Measurements from ENCODE around the gene INCA1. TPM values are rescaled to one million over a fixed set of nuclear protein-coding genes. Genes with fewer than 3 reads are reported as not detected.
A peak's percentile ranks its signal among the peaks of the same experiment; 100 is the strongest.

INCA1 gene
- polyA plus RNA-seq, 3 donors, result 0.38 to 0.52 (median 0.44) TPM

GRCh38 chr17:4950075-4950745 lies 47.1 kb downstream of the INCA1 start:
- Histone ChIP-seq H3K79me2 (ENCODE audit: insufficient read depth, low read length) (peaks cover 40% of the 10 kb centered on the region), H2AFZ (ENCODE audit: insufficient read depth, low read depth, low read length, poor library complexity, severe bottlenecking) (peak overlapping the region; percentile 70), H3K27me3 (ENCODE audit: control insufficient read depth in 2 of 2, insufficient read depth in 2 of 2, low read length in 2 of 2) (no peaks in the 10 kb centered on the region), H3K4me3 (replicated peaks in 1 of 3; ENCODE audit: low read depth in 2 of 3, low read length in 3 of 3) (peak overlapping the region; percentile 21 to 94 (median 56)), H3K9me3 (replicated peaks in 1 of 2; ENCODE audit: control insufficient read depth in 1 of 2, insufficient read depth in 1 of 2, low read length in 2 of 2) (no peaks in the 10 kb centered on the region), H3K27ac (ENCODE audit: low read depth in 1 of 2, low read length in 2 of 2) (peak overlapping the region; percentile 94), H3K4me2 (replicated peaks; ENCODE audit: extremely low read depth, low read length, poor library complexity, severe bottlenecking) (peak overlapping the region; percentile 98), H4K20me1 (ENCODE audit: insufficient read depth, low read length) (peaks cover 32% of the 10 kb centered on the region), H3K9ac (ENCODE audit: insufficient read depth, low read length, poor library complexity, severe bottlenecking) (peak overlapping the region; percentile 80), H3K4me1 (ENCODE audit: control insufficient read depth in 1 of 2, insufficient read depth in 2 of 2, low read length in 2 of 2) (peaks cover 31 to 48% of the 10 kb centered on the region in 2 donors), H3K36me3 (replicated peaks in 1 of 2; ENCODE audit: control insufficient read depth in 1 of 2, insufficient read depth in 2 of 2, low read length in 2 of 2) (peaks cover 15 to 16% of the 10 kb centered on the region in 2 donors)
- H3K36me3 Mint-ChIP-seq, result peaks cover 16 to 18% of the 10 kb centered on the region in 2 donors
- peaks cover 33% of the 10 kb centered on the region for H3K4me1 Mint-ChIP-seq
- peak overlapping the region; percentile 89 to 98 (median 93) for H3K27ac Mint-ChIP-seq
- TF ChIP-seq CTCF (IDR thresholded peaks at IDR 0.05), result no peak
- peak in 2 of 3 donors; percentile 36 to 56 for DNase-seq
- peak overlapping the region; percentile 80 to 88 for H3K4me3 Mint-ChIP-seq
- intact Hi-C loops (cut with micrococcal nuclease), result loop anchor here in 1 of 2 donors (5.0 kb wide), 1 partner anchor 37 kb away; the partner anchor contains the start of gene CAMTA2
- no peaks in the 10 kb centered on the region for H3K9me3 Mint-ChIP-seq
- under 1% methylated on average over 40 of the region's 52 CpGs for WGBS (ENCODE audit: insufficient coverage)
- H3K27me3 Mint-ChIP-seq (ENCODE audit: low read depth in 3 of 3), result peaks cover 2 to 8% (median 3%) of the 10 kb centered on the region in 3 donors

DNA sequence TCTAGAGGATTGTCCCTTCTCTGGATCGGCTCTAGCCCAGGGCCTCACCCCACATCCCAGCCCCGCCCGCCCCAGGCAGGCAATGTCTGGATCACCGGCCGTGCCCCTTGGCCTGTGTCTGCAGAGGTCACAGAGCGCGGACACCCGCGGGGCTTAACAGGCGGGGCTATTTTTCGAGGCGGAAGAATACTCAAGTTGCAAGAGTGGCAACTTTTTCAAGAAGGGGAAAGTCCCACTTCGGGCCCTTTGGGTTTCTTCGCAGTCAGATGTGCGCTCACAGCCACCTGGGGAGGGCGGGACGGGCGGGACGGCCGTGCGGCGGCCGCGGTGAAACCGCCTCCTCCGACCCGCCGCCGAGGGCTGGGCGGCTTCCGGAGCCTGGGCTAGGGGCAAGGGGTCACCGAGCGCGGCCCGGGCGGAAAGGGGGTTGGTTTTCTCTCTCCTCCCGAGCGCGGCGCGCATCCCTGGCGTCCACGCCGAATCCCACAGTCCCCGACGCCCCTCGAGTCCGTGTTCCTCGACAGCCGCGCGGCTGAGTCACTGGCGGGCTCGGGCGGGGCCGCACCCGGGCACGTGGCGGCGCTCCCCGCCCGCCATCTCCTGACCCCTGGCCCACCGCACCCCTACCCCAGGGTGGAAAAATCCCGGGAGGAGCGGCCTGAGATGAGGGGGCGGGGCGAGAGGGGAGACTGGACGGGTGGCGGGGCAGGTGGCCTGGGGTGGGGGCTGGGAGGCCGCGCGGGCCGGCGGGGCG lies 47.8 kb downstream of the INCA1 start:
- Histone ChIP-seq H3K4me2 (replicated peaks; ENCODE audit: extremely low read depth, low read length, poor library complexity, severe bottlenecking) (peak overlapping the region; percentile 98), H3K4me1 (ENCODE audit: control insufficient read depth in 1 of 2, insufficient read depth in 2 of 2, low read length in 2 of 2) (peaks cover 38 to 55% of the 10 kb centered on the region in 2 donors), H4K20me1 (ENCODE audit: insufficient read depth, low read length) (peaks cover 39% of the 10 kb centered on the region), H3K9me3 (replicated peaks in 1 of 2; ENCODE audit: control insufficient read depth in 1 of 2, insufficient read depth in 1 of 2, low read length in 2 of 2) (no peaks in the 10 kb centered on the region), H3K27ac (ENCODE audit: low read depth in 1 of 2, low read length in 2 of 2) (peak overlapping the region; percentile 94), H3K4me3 (replicated peaks in 1 of 3; ENCODE audit: low read depth in 2 of 3, low read length in 3 of 3) (peak overlapping the region; percentile 92 to 95 (median 94)), H3K9ac (ENCODE audit: insufficient read depth, low read length, poor library complexity, severe bottlenecking) (peak overlapping the region; percentile 80), H3K79me2 (ENCODE audit: insufficient read depth, low read length) (peaks cover 47% of the 10 kb centered on the region), H3K27me3 (ENCODE audit: control insufficient read depth in 2 of 2, insufficient read depth in 2 of 2, low read length in 2 of 2) (no peaks in the 10 kb centered on the region), H2AFZ (ENCODE audit: insufficient read depth, low read depth, low read length, poor library complexity, severe bottlenecking) (peak overlapping the region; percentile 58), H3K36me3 (replicated peaks in 1 of 2; ENCODE audit: control insufficient read depth in 1 of 2, insufficient read depth in 2 of 2, low read length in 2 of 2) (peaks cover 17 to 21% of the 10 kb centered on the region in 2 donors)
- Mint-ChIP-seq H3K27me3 (ENCODE audit: low read depth in 3 of 3) (peaks cover 2 to 8% (median 3%) of the 10 kb centered on the region in 3 donors), H3K4me1 (peaks cover 40% of the 10 kb centered on the region), H3K4me3 (peak overlapping the region; percentile 77 to 97), H3K27ac (peak overlapping the region; percentile 89 to 99 (median 98)), H3K36me3 (peaks cover 21 to 25% of the 10 kb centered on the region in 2 donors), H3K9me3 (no peaks in the 10 kb centered on the region)
- peak; percentile 76 to 90 (median 79) for DNase-seq
- intact Hi-C loops (cut with micrococcal nuclease), result loop anchor here (1.0 to 5.0 kb wide), 5 partner anchors 17 to 182 kb away; partner anchors contain the start of genes SPAG7 (in 2 of the 2), CAMTA2 (in 1 of the 2) and CHRNE (in 1 of the 2)
- 0% methylated on average over 62 of the region's 75 CpGs for WGBS (ENCODE audit: insufficient coverage)
- no peak for TF ChIP-seq CTCF (IDR thresholded peaks at IDR 0.05)

Data from CD14-positive monocyte (primary cell).